GM12801 (cell line): ENCODE measurements around the gene HID1.

Experiments used
- TF ChIP-seq, protein P1 (sequence below): IDR thresholded peaks from one replicate; pipeline ENCODE4 v1.5.1; 2011; ENCODE audit warnings: control low read depth; ENCODE audit not compliant: insufficient read length; ENCODE audit errors: extremely low read depth

The HID1 gene

DNA sequence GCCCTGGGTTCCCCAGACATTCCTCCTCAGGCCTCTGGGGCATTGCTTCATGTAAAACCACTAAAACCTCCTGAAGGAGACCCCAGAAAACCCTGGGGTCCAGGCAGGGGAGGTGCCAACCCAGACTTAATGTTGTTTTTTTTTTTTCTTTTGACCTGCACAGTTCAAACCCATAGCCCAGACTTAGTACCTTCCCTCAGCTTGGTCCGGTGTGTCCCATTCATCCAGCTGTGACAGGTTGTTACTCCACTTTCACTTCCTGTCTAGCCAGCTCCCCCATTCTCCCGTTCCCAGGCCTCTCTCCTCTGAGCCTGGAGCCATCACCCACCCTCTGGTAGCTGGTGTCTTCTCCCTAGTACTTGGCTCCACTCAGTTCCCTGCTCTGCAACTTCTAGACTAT, 19.7 kb upstream of the HID1 start:
- TF ChIP-seq, protein P1, sequence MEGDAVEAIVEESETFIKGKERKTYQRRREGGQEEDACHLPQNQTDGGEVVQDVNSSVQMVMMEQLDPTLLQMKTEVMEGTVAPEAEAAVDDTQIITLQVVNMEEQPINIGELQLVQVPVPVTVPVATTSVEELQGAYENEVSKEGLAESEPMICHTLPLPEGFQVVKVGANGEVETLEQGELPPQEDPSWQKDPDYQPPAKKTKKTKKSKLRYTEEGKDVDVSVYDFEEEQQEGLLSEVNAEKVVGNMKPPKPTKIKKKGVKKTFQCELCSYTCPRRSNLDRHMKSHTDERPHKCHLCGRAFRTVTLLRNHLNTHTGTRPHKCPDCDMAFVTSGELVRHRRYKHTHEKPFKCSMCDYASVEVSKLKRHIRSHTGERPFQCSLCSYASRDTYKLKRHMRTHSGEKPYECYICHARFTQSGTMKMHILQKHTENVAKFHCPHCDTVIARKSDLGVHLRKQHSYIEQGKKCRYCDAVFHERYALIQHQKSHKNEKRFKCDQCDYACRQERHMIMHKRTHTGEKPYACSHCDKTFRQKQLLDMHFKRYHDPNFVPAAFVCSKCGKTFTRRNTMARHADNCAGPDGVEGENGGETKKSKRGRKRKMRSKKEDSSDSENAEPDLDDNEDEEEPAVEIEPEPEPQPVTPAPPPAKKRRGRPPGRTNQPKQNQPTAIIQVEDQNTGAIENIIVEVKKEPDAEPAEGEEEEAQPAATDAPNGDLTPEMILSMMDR: no peak

GRCh38 chr17:74990581-74991105, 18.1 kb upstream of the HID1 start:
- TF ChIP-seq, protein P1: no peak

- TF ChIP-seq, protein P1: no peak
Observed at GRCh38 chr17:74987909-74988711, 15.6 kb upstream of the HID1 start.

- TF ChIP-seq, protein P1: no peak
Observed at GRCh38 chr17:74987418-74987908, 14.9 kb upstream of the HID1 start, which contains the start of gene CDR2L. Gene CDR2L, plus strand, starts transcription at chr17:74987632. Its CDS starts 412 bp downstream, at chr17:74988044.

DNA sequence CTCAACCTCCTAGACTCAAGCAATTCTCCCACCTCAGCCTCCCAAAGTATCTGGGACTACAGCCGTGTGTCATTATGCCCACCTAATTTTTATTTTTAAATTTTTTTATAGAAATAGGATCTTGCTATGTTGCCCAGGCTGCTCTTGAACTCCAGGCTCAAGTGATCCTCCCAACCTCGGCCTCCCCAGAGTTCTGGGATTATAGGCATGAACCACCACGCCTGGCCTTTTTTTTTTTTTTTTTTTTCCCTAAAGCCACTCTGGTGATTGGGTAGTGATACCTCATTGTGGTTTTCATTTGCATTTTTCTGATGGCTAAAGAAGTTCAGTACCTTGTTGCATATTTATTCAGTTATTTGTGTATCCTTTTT, 13.6 kb upstream of the HID1 start:
- TF ChIP-seq, protein P1: no peak

- TF ChIP-seq, protein P1: no peak
Observed at GRCh38 chr17:74981979-74982662, 9.6 kb upstream of the HID1 start.

GRCh38 chr17:74981318-74981978, 8.9 kb upstream of the HID1 start:
- TF ChIP-seq, protein P1: no peak
